WTC11 (cell line): ENCODE results near the gene RSKR. TPM values are rescaled to one million over a fixed set of nuclear protein-coding genes. Genes with fewer than 3 reads are reported as not detected.
A peak's percentile ranks its signal among the peaks of the same experiment; 100 is the strongest.

Source experiments
- ATAC-seq: fragments of 200-7000 bp; cut with Tn5 transposase; 2 replicates; pipeline ENCODE4 v1.10.0; 2021; ENCODE audit warnings: mild to moderate bottlenecking, moderate library complexity
- CTCF ChIA-PET: fragments of 300-600 bp; sonication (Branson Sonifier 250); formaldehyde crosslinking; loops from one replicate; lab custom pipeline; 2021; ENCODE audit warnings: antibody characterized with exemption; lab: Charles Lee
- POLR2A ChIA-PET: fragments of 350-600 bp; sonication (Branson Sonifier 250); formaldehyde crosslinking; loops from one replicate; lab custom pipeline; 2021; ENCODE audit warnings: antibody characterized with exemption; lab: Charles Lee
- DNase-seq: peaks from one replicate; pipeline ENCODE4 v3.0.0; 2021; ENCODE audit warnings: low spot score
- H3K27ac Mint-ChIP-seq: 2 replicates; pipeline ENCODE4 v1.8.0; 2021; ENCODE audit warnings: mixed read lengths
- H3K27me3 Mint-ChIP-seq: 2 replicates; pipeline ENCODE4 v1.8.0; 2021; ENCODE audit warnings: low read depth, mild to moderate bottlenecking, moderate library complexity, mixed read lengths
- H3K36me3 Mint-ChIP-seq: 2 replicates; pipeline ENCODE4 v1.8.0; 2021; ENCODE audit warnings: mixed read lengths
- H3K4me1 Mint-ChIP-seq: 2 replicates; pipeline ENCODE4 v1.8.0; 2022; ENCODE audit warnings: mixed read lengths
- H3K4me3 Mint-ChIP-seq: 2 replicates; pipeline ENCODE4 v1.8.0; 2021; ENCODE audit warnings: mild to moderate bottlenecking, moderate library complexity, mixed read lengths
- H3K9me3 Mint-ChIP-seq: 2 replicates; pipeline ENCODE4 v1.8.0; 2021; ENCODE audit warnings: mixed read lengths
- AFF4 ChIP-seq: sonication (generic); formaldehyde crosslinking; IDR thresholded peaks from 2 replicates; pipeline ENCODE4 v1.8.1; 2023; ENCODE audit warnings: mild to moderate bottlenecking, missing genetic modification reagents, borderline replicate concordance
- ATF2 ChIP-seq: sonication (generic); formaldehyde crosslinking; IDR thresholded peaks from 2 replicates; pipeline ENCODE4 v1.8.1; 2022; ENCODE audit warnings: low read depth, missing genetic modification reagents, borderline replicate concordance
- CTCF ChIP-seq: fragments of 200-600 bp; IDR thresholded peaks from 2 replicates; pipeline ENCODE4 v1.8.0; 2022; ENCODE audit warnings: antibody characterized with exemption
- ELF4 ChIP-seq: sonication (generic); formaldehyde crosslinking; IDR thresholded peaks from 2 replicates; pipeline ENCODE4 v1.8.1; 2022; ENCODE audit warnings: low read depth, mild to moderate bottlenecking, moderate library complexity, missing genetic modification reagents
- ESRRA ChIP-seq: sonication (generic); formaldehyde crosslinking; IDR thresholded peaks from 2 replicates; pipeline ENCODE4 v1.8.1; 2022; ENCODE audit warnings: mild to moderate bottlenecking, missing genetic modification reagents, borderline replicate concordance
- HMGA2 ChIP-seq: fragments of 250-450 bp; sonication (Bioruptor Pico); IDR thresholded peaks from 2 replicates; pipeline ENCODE4 v1.4.0; 2021; ENCODE audit warnings: mild to moderate bottlenecking, moderate library complexity
- JUN ChIP-seq: sonication (generic); formaldehyde crosslinking; IDR thresholded peaks from 2 replicates; pipeline ENCODE4 v1.8.0; 2023; ENCODE audit warnings: mild to moderate bottlenecking, missing genetic modification reagents
- KAT7 ChIP-seq: sonication (generic); formaldehyde crosslinking; IDR thresholded peaks from 2 replicates; pipeline ENCODE4 v1.8.1; 2023; ENCODE audit warnings: missing genetic modification reagents, mild to moderate bottlenecking, borderline replicate concordance
- MAX ChIP-seq: sonication (generic); formaldehyde crosslinking; IDR thresholded peaks from 2 replicates; pipeline ENCODE4 v1.8.0; 2022; ENCODE audit warnings: mild to moderate bottlenecking, missing genetic modification reagents
- NFATC4 ChIP-seq: fragments of 250-450 bp; sonication (Bioruptor Pico); IDR thresholded peaks from 2 replicates; pipeline ENCODE4 v1.9.0; 2021; ENCODE audit warnings: mild to moderate bottlenecking
- NFE2L1 ChIP-seq: sonication (generic); formaldehyde crosslinking; IDR thresholded peaks from 2 replicates; pipeline ENCODE4 v1.8.1; 2023; ENCODE audit warnings: missing genetic modification reagents
- NR2C2 ChIP-seq: sonication (generic); formaldehyde crosslinking; IDR thresholded peaks from 2 replicates; pipeline ENCODE4 v1.8.0; 2022; ENCODE audit warnings: mild to moderate bottlenecking, missing genetic modification reagents
- PRDM15 ChIP-seq: sonication (generic); formaldehyde crosslinking; IDR thresholded peaks from 2 replicates; pipeline ENCODE4 v1.8.0; 2022; ENCODE audit warnings: missing genetic modification reagents
- SMAD4 ChIP-seq: sonication (generic); formaldehyde crosslinking; IDR thresholded peaks from 2 replicates; pipeline ENCODE4 v1.8.0; 2022; ENCODE audit warnings: mild to moderate bottlenecking, missing genetic modification reagents
- TCF7 ChIP-seq: sonication (generic); formaldehyde crosslinking; IDR thresholded peaks from 2 replicates; pipeline ENCODE4 v1.8.0; 2022; ENCODE audit warnings: mild to moderate bottlenecking, low read depth, missing genetic modification reagents, moderate library complexity
- TEAD4 ChIP-seq: sonication (generic); formaldehyde crosslinking; IDR thresholded peaks from 2 replicates; pipeline ENCODE4 v1.8.0; 2022; ENCODE audit warnings: mild to moderate bottlenecking, missing genetic modification reagents
- TP53 ChIP-seq: sonication (generic); formaldehyde crosslinking; IDR thresholded peaks from 2 replicates; pipeline ENCODE4 v1.8.1; 2023; ENCODE audit warnings: mild to moderate bottlenecking, missing genetic modification reagents
- ZBTB21 ChIP-seq: sonication (generic); formaldehyde crosslinking; IDR thresholded peaks from 2 replicates; pipeline ENCODE4 v1.8.1; 2023; ENCODE audit warnings: mild to moderate bottlenecking, missing genetic modification reagents, borderline replicate concordance
- ZNF138 ChIP-seq: sonication (generic); formaldehyde crosslinking; conservative IDR thresholded peaks from 2 replicates; pipeline ENCODE4 v1.8.1; 2022; ENCODE audit warnings: mild to moderate bottlenecking, moderate library complexity, missing genetic modification reagents
- total RNA-seq: library from RNA; stranded (reverse); gene quantifications from 3 replicates; pipeline ENCODE4 v1.2.3, GENCODE V29; 2021
- TF ChIP-seq, protein P1 (sequence below): sonication (generic); formaldehyde crosslinking; IDR thresholded peaks from 2 replicates; pipeline ENCODE4 v1.8.1; 2022; ENCODE audit warnings: missing genetic modification reagents, borderline replicate concordance
- TF ChIP-seq, protein P2 (sequence below): sonication (generic); formaldehyde crosslinking; IDR thresholded peaks from 2 replicates; pipeline ENCODE4 v1.8.1; 2022; ENCODE audit warnings: mild to moderate bottlenecking, missing genetic modification reagents, moderate library complexity, borderline replicate concordance
- TF ChIP-seq, protein P3 (sequence below): sonication (generic); formaldehyde crosslinking; conservative IDR thresholded peaks from 2 replicates; pipeline ENCODE4 v1.8.1; 2022; ENCODE audit warnings: mild to moderate bottlenecking, missing genetic modification reagents

The RSKR gene
- total RNA-seq, 1 experiment from 2014 or later = 28.0 TPM

DNA sequence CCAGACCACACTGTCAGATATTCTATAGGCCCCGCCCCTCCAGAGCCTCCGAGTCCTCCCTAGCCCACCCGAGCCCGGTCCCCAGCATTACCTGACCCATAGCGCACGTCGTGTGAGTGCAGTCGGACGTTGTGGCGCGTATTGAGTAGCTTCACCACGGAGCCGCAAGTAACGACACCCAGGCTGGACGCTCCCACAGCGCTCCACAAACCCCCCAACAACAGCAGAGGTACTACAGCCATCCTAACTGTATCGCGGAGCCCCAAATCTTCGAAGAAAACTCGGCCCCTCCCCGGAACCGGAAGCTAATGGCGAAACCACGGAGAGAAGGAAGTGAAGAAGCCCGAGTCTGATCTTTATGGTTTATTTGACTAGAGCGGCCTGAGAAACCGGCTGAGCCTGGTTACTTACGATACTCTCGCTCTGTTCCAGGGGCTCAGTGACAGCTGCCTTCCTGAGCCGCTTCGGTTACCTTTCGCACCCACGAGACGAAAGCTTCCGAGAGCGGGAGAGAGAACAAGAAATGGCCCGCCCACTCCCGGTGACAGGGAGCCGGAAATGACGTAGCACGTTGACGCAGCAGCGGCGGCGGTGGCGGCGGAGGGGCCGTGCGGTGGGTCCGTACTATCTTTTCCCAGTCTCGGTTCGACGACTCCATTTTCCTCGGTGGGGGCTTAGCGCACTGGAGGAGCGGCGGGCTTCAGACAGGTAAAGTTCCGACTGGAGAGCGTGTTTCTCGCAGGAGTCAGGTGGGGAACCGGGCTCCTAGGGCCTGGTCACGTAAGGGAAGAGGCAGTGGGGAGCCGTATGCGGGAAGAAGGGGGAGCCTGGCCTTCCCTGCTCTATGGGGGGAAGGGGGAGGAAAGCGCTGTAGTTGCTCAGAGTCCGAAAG, 47.9 kb upstream of the RSKR start, which contains the start of the genes SDF2 and SUPT6H:
TSS of gene SDF2 (minus strand) at position 272 of the 892 bp plus-strand sequence. CDS start at position 242, 30 bp downstream.
TSS of gene SUPT6H (plus strand) at position 571 of the 892 bp plus-strand sequence. CDS start 11,197 bp downstream, outside the sequence.
- CTCF ChIA-PET = interaction anchor here (0.7 to 3.5 kb wide), 9 partner anchors 15 to 251 kb away, joined by 3 to 38 read pairs (median 4); partner anchors contain the start of genes BLTP2 and PIGS
- ATAC-seq (peak; percentile 80), DNase-seq (peak; percentile 92)
- peak within 1 kb of the TSS; percentile 100 for H3K27ac Mint-ChIP-seq
- peaks cover 21% of the 10 kb centered on the region for H3K9me3 Mint-ChIP-seq
- H3K27me3 Mint-ChIP-seq = 0 out of 2 replicates have a peak, but pooled peaks cover 3% of the 10 kb centered on the region
- H3K4me3 Mint-ChIP-seq = peak within 1 kb of the TSS; percentile 99
- H3K4me1 Mint-ChIP-seq = peaks cover 20% of the 10 kb centered on the region
- POLR2A ChIA-PET = interaction anchor here (0.7 to 2.5 kb wide), 8 partner anchors 15 to 86 kb away, joined by 3 to 13 read pairs (median 4); partner anchors contain the start of genes ALDOC, BLTP2 and PROCA1
- peaks cover 44% of the 10 kb centered on the region for H3K36me3 Mint-ChIP-seq
- 0 out of 2 replicates have a peak, but pooled peaks have one; percentile 11 for TF ChIP-seq KAT7 (CRISPR knock-in tag)
- no peak for TF ChIP-seq TP53 (CRISPR knock-in tag)
- TF ChIP-seq NFATC4 (CRISPR knock-in tag) = no peak
- TF ChIP-seq ESRRA = no peak
- TF ChIP-seq ZNF138 (CRISPR knock-in tag) = no peak
- TF ChIP-seq HMGA2 (CRISPR knock-in tag) = no peak
- no peak for TF ChIP-seq ATF2 (CRISPR knock-in tag)
- no peak for TF ChIP-seq AFF4
- peak; percentile 78; the same call in 1 of the 2 replicates for TF ChIP-seq MAX (CRISPR knock-in tag)
- TF ChIP-seq, protein P1, sequence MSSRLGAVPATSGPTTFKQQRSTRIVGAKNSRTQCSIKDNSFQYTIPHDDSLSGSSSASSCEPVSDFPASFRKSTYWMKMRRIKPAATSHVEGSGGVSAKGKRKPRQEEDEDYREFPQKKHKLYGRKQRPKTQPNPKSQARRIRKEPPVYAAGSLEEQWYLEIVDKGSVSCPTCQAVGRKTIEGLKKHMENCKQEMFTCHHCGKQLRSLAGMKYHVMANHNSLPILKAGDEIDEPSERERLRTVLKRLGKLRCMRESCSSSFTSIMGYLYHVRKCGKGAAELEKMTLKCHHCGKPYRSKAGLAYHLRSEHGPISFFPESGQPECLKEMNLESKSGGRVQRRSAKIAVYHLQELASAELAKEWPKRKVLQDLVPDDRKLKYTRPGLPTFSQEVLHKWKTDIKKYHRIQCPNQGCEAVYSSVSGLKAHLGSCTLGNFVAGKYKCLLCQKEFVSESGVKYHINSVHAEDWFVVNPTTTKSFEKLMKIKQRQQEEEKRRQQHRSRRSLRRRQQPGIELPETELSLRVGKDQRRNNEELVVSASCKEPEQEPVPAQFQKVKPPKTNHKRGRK (CRISPR knock-in tag) = no peak
- no peak for TF ChIP-seq TCF7 (CRISPR knock-in tag)
- TF ChIP-seq TEAD4 (CRISPR knock-in tag) = no peak
- TF ChIP-seq, protein P2, sequence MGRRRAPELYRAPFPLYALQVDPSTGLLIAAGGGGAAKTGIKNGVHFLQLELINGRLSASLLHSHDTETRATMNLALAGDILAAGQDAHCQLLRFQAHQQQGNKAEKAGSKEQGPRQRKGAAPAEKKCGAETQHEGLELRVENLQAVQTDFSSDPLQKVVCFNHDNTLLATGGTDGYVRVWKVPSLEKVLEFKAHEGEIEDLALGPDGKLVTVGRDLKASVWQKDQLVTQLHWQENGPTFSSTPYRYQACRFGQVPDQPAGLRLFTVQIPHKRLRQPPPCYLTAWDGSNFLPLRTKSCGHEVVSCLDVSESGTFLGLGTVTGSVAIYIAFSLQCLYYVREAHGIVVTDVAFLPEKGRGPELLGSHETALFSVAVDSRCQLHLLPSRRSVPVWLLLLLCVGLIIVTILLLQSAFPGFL (CRISPR knock-in tag) = no peak
- TF ChIP-seq, protein P3, sequence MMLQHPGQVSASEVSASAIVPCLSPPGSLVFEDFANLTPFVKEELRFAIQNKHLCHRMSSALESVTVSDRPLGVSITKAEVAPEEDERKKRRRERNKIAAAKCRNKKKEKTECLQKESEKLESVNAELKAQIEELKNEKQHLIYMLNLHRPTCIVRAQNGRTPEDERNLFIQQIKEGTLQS (CRISPR knock-in tag) = no peak
- TF ChIP-seq PRDM15 (CRISPR knock-in tag) = no peak
- no peak for TF ChIP-seq NR2C2 (CRISPR knock-in tag)
- 0 out of 2 replicates have a peak, but pooled peaks have one; percentile 8 for TF ChIP-seq NFE2L1
- no peak for TF ChIP-seq ZBTB21 (CRISPR knock-in tag)
- TF ChIP-seq JUN = no peak
- TF ChIP-seq CTCF = no peak
- no peak for TF ChIP-seq ELF4
- TF ChIP-seq SMAD4 = no peak
